ENCODE results near the gene ZNF296. TPM values are rescaled to one million over a fixed set of nuclear protein-coding genes. Genes with fewer than 3 reads are reported as not detected.
A peak's percentile ranks its signal among the peaks of the same experiment; 100 is the strongest.

The ZNF296 gene
- total and polyA plus RNA-seq, 4 experiments from 2014 or later: 0.98 to 3.2 (median 1.8) TPM

GRCh38 chr19:45090606-45091005 lies 14.3 kb upstream of the ZNF296 start:
- H3K4me3 Mint-ChIP-seq: peak overlapping the region in 4 of 8 donors; percentile 7 to 92 (median 26)
- no peaks in the 10 kb centered on the region for H3K27me3 Mint-ChIP-seq
- H3K4me1 Mint-ChIP-seq: peaks cover 27 to 64% (median 45%) of the 10 kb centered on the region in 4 donors
- peaks cover 6% of the 10 kb centered on the region for H3K36me3 ChIP-seq (ENCODE audit: insufficient read depth, low read length)
- no peaks in the 10 kb centered on the region for H3K9me3 ChIP-seq (ENCODE audit: control insufficient read depth in 1 of 2, low read length in 2 of 2)
- H3K4me3 ChIP-seq (ENCODE audit: low read length in 2 of 2): no peak overlapping the region
- ChIA-PET CTCF (ENCODE audit: partially characterized antibody) (interaction anchor here (1.7 kb wide), 1 partner anchor 62 kb away, joined by 4 read pairs; no protein-coding TSS in a partner anchor), POLR2A (ENCODE audit: partially characterized antibody) (interaction anchor here (1.0 to 5.0 kb wide), 3 partner anchors 13 to 89 kb away, joined by 3 to 106 read pairs (median 58); partner anchors contain the start of genes BLOC1S3, GEMIN7, TRAPPC6A and ZNF296)
- peaks cover 0 to 2% (median 0%) of the 10 kb centered on the region in 8 donors for H3K9me3 Mint-ChIP-seq
- intact Hi-C loops (cut with micrococcal nuclease): loop anchor here (5.0 kb wide), 1 partner anchor 642 kb away; the partner anchor contains the start of genes FBXO46 and MEIOSIN
- DNase-seq: no peak
- H3K27ac ChIP-seq (ENCODE audit: low read depth, low read length): peak overlapping the region; percentile 80
- H3K36me3 Mint-ChIP-seq: peaks cover 5 to 30% of the 10 kb centered on the region in 2 donors
- H3K27ac Mint-ChIP-seq: peak overlapping the region in 3 of 7 donors; percentile 35 to 99 (median 38)
- no peaks in the 10 kb centered on the region for H3K27me3 ChIP-seq (ENCODE audit: insufficient read depth, low read length)
- H3K4me1 ChIP-seq (ENCODE audit: insufficient read depth, low read length): peaks cover 57% of the 10 kb centered on the region

DNA sequence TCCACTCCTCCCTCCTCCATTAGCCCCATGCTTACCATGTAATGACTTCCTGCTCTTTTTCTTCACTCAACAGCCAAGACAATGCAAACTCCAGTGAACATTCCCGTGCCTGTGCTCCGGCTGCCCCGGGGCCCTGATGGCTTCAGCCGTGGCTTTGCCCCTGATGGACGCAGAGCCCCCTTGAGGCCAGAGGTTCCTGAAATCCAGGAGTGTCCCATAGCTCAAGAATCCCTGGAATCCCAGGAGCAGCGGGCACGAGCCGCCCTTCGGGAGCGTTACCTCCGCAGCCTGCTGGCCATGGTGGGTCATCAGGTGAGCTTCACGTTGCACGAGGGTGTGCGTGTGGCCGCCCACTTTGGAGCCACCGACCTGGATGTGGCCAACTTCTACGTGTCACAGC lies 13.8 kb upstream of the ZNF296 start:
- peaks cover 52% of the 10 kb centered on the region for H3K4me1 ChIP-seq (ENCODE audit: insufficient read depth, low read length)
- Mint-ChIP-seq H3K27ac (peak overlapping the region in 5 of 7 donors; percentile 22 to 82 (median 55)), H3K9me3 (peaks cover 0 to 2% (median 0%) of the 10 kb centered on the region in 8 donors), H3K27me3 (no peaks in the 10 kb centered on the region), H3K4me3 (no peak overlapping the region), H3K4me1 (peaks cover 30 to 64% (median 42%) of the 10 kb centered on the region in 4 donors), H3K36me3 (peaks cover 8 to 35% of the 10 kb centered on the region in 2 donors)
- no peak overlapping the region for H3K4me3 ChIP-seq (ENCODE audit: low read length in 2 of 2)
- no peak overlapping the region for H3K27ac ChIP-seq (ENCODE audit: low read depth, low read length)
- DNase-seq: no peak
- POLR2A ChIA-PET (ENCODE audit: partially characterized antibody): interaction anchor here (1.0 to 5.0 kb wide), 2 partner anchors 13 to 88 kb away, joined by 3 to 106 read pairs; partner anchors contain the start of genes BLOC1S3, GEMIN7, TRAPPC6A and ZNF296
- CTCF ChIA-PET (ENCODE audit: partially characterized antibody): interaction anchor here (1.1 to 1.7 kb wide), 2 partner anchors 30 to 62 kb away, joined by 4 read pairs; no protein-coding TSS in a partner anchor
- intact Hi-C loops (cut with micrococcal nuclease): loop anchor here (5.0 kb wide), 1 partner anchor 642 kb away; the partner anchor contains the start of genes FBXO46 and MEIOSIN
- H3K27me3 ChIP-seq (ENCODE audit: insufficient read depth, low read length): no peaks in the 10 kb centered on the region
- H3K36me3 ChIP-seq (ENCODE audit: insufficient read depth, low read length): peaks cover 6% of the 10 kb centered on the region
- no peaks in the 10 kb centered on the region for H3K9me3 ChIP-seq (ENCODE audit: control insufficient read depth in 1 of 2, low read length in 2 of 2)

DNA sequence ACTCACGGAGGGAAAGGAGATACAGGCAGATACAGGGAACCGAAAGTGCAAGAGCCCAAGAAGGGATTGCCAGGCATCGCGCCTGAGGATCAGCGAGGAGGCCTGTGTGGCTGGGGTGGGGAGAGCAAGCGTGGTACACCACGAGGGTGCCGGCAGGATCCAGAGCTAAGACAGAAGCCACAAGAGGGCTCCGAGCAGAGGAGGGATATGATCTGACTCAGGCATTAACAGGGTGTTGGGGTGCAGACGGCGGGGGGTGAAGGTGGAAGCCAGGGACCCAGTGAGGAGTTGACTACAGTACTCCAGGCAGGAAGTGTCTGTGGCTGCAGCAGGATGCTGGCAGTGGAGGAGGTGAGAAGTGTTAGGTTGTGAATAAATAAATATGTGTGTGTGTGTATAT lies 11.3 kb upstream of the ZNF296 start:
- Mint-ChIP-seq H3K4me1 (peaks cover 11 to 40% (median 24%) of the 10 kb centered on the region in 4 donors), H3K27me3 (no peaks in the 10 kb centered on the region), H3K36me3 (peaks cover 8 to 26% of the 10 kb centered on the region in 2 donors), H3K4me3 (peak overlapping the region; percentile 39 to 85 (median 76)), H3K27ac (peak overlapping the region; percentile 79 to 97 (median 82)), H3K9me3 (peaks cover 0 to 2% (median 0%) of the 10 kb centered on the region in 8 donors)
- CTCF ChIA-PET (ENCODE audit: partially characterized antibody): interaction anchor here (1.0 kb wide), 1 partner anchor 162 kb away, joined by 3 read pairs; no protein-coding TSS in a partner anchor
- H3K27ac ChIP-seq (ENCODE audit: low read depth, low read length): peak overlapping the region; percentile 44
- no peaks in the 10 kb centered on the region for H3K27me3 ChIP-seq (ENCODE audit: insufficient read depth, low read length)
- peaks cover 35% of the 10 kb centered on the region for H3K4me1 ChIP-seq (ENCODE audit: insufficient read depth, low read length)
- intact Hi-C loops (cut with micrococcal nuclease): no loop called here
- peaks cover 7% of the 10 kb centered on the region for H3K36me3 ChIP-seq (ENCODE audit: insufficient read depth, low read length)
- H3K9me3 ChIP-seq (ENCODE audit: control insufficient read depth in 1 of 2, low read length in 2 of 2): no peaks in the 10 kb centered on the region
- H3K4me3 ChIP-seq (ENCODE audit: low read length in 2 of 2): no peak overlapping the region
- peak; percentile 63 to 94 (median 68) for DNase-seq
- POLR2A ChIA-PET (ENCODE audit: partially characterized antibody): interaction anchor here (0.7 to 1.6 kb wide), 2 partner anchors 9 to 91 kb away, joined by 3 to 5 read pairs; partner anchors contain the start of genes BLOC1S3, GEMIN7 and TRAPPC6A

DNA sequence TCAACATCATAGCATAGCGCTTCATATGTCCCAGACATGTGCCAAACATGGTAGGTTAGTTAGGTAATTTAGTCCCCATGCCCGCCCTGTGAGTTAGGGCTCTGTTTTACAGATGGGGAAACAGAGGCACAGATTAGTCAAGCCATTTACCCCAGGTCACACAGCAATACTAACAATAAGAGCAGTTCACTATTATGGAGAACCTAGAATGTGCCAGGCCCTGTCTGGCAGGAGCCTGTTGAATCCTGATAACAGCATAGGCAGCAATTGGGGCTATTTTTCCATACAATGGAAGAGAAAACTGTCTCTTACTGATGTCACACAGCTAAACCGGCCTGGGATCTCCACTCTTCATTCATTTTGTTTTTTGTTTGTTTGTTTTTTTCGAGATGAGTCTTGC lies 10.2 kb upstream of the ZNF296 start:
- Mint-ChIP-seq H3K36me3 (peaks cover 17 to 30% of the 10 kb centered on the region in 2 donors), H3K27ac (peak overlapping the region in 6 of 7 donors; percentile 12 to 81 (median 76)), H3K27me3 (no peaks in the 10 kb centered on the region), H3K9me3 (peaks cover 0 to 2% (median 0%) of the 10 kb centered on the region in 8 donors), H3K4me3 (no peak overlapping the region), H3K4me1 (peaks cover 16 to 40% (median 27%) of the 10 kb centered on the region in 4 donors)
- no peak for DNase-seq
- Histone ChIP-seq H3K4me1 (ENCODE audit: insufficient read depth, low read length) (peaks cover 29% of the 10 kb centered on the region), H3K9me3 (ENCODE audit: control insufficient read depth in 1 of 2, low read length in 2 of 2) (no peaks in the 10 kb centered on the region), H3K4me3 (ENCODE audit: low read length in 2 of 2) (no peak overlapping the region), H3K27me3 (ENCODE audit: insufficient read depth, low read length) (no peaks in the 10 kb centered on the region), H3K27ac (ENCODE audit: low read depth, low read length) (no peak overlapping the region), H3K36me3 (ENCODE audit: insufficient read depth, low read length) (peaks cover 18% of the 10 kb centered on the region)
- intact Hi-C loops (cut with micrococcal nuclease): no loop called here
- ChIA-PET POLR2A (ENCODE audit: partially characterized antibody) (no interaction called here), CTCF (ENCODE audit: partially characterized antibody) (no interaction called here)

- ChIA-PET CTCF (ENCODE audit: partially characterized antibody) (no interaction called here), POLR2A (ENCODE audit: partially characterized antibody) (no interaction called here)
- Mint-ChIP-seq H3K36me3 (peaks cover 12 to 30% of the 10 kb centered on the region in 2 donors), H3K9me3 (no peaks in the 10 kb centered on the region), H3K27me3 (no peaks in the 10 kb centered on the region), H3K27ac (peak overlapping the region in 4 of 7 donors; percentile 11 to 80 (median 58)), H3K4me3 (peak overlapping the region in 5 of 8 donors; percentile 25 to 70 (median 38)), H3K4me1 (peaks cover 19 to 56% (median 36%) of the 10 kb centered on the region in 4 donors)
- Histone ChIP-seq H3K4me1 (ENCODE audit: insufficient read depth, low read length) (peaks cover 31% of the 10 kb centered on the region), H3K4me3 (ENCODE audit: low read length in 2 of 2) (no peak overlapping the region), H3K9me3 (ENCODE audit: control insufficient read depth in 1 of 2, low read length in 2 of 2) (no peaks in the 10 kb centered on the region), H3K36me3 (ENCODE audit: insufficient read depth, low read length) (peaks cover 12% of the 10 kb centered on the region), H3K27me3 (ENCODE audit: insufficient read depth, low read length) (no peaks in the 10 kb centered on the region), H3K27ac (ENCODE audit: low read depth, low read length) (no peak overlapping the region)
- intact Hi-C loops (cut with micrococcal nuclease): no loop called here
- no peak for DNase-seq
Observed at GRCh38 chr19:45082170-45082569, 5.9 kb upstream of the ZNF296 start.

DNA sequence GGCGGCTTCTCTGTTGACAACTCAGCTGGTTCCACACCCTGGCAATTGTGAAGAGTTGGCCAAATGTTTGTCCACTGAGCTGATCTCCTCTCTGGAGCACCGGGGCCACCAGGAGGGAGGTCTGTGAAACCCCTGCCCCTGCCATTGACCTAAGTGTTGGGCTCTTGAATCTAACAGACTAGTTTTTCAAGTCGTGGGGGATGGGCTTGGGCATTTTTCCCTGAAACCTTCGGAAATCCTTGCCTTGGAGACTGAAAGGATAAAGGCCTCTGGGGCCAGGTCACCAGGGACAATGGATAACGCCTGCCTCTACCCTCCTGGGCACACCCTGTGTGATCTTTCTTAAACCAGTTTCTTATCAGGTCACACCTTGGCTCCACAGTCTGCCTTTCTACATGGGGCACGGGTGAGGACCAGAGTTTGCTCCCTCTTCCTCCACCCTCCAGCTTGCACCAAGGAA lies 3.7 kb upstream of the ZNF296 start:
- peaks cover 12% of the 10 kb centered on the region for H3K36me3 ChIP-seq (ENCODE audit: insufficient read depth, low read length)
- H3K27me3 Mint-ChIP-seq: no peaks in the 10 kb centered on the region
- no peaks in the 10 kb centered on the region for H3K9me3 Mint-ChIP-seq
- H3K27me3 ChIP-seq (ENCODE audit: insufficient read depth, low read length): no peaks in the 10 kb centered on the region
- H3K4me1 ChIP-seq (ENCODE audit: insufficient read depth, low read length): peaks cover 47% of the 10 kb centered on the region
- peak overlapping the region; percentile 89 to 98 (median 93) for H3K4me3 Mint-ChIP-seq
- H3K27ac ChIP-seq (ENCODE audit: low read depth, low read length): peak overlapping the region; percentile 80
- H3K4me3 ChIP-seq (ENCODE audit: low read length in 2 of 2): peak overlapping the region; percentile 82 to 95
- peaks cover 24 to 54% (median 41%) of the 10 kb centered on the region in 4 donors for H3K4me1 Mint-ChIP-seq
- intact Hi-C loops (cut with micrococcal nuclease): loop anchor here (1.0 to 10.0 kb wide), 5 partner anchors 12 to 125 kb away; partner anchors contain the start of genes BLOC1S3, CLASRP, CLPTM1 and RELB
- H3K27ac Mint-ChIP-seq: peak overlapping the region; percentile 57 to 91 (median 88)
- ChIA-PET POLR2A (ENCODE audit: partially characterized antibody) (interaction anchor here (1.5 to 8.4 kb wide), 5 partner anchors 12 to 98 kb away, joined by 4 to 106 read pairs (median 12); partner anchors contain the start of genes BLOC1S3, CLASRP, PPP1R37 and TRAPPC6A), CTCF (ENCODE audit: partially characterized antibody) (interaction anchor here (0.7 to 1.4 kb wide), 6 partner anchors 9 to 120 kb away, joined by 3 read pairs; no protein-coding TSS in a partner anchor)
- no peaks in the 10 kb centered on the region for H3K9me3 ChIP-seq (ENCODE audit: control insufficient read depth in 1 of 2, low read length in 2 of 2)
- H3K36me3 Mint-ChIP-seq: peaks cover 9 to 20% of the 10 kb centered on the region in 2 donors
- no peak for DNase-seq
